D721Med (cell line): Measurements from ENCODE around the gene TTC28.
"Not testable (repeated sequence)": the region's sequence is repeated elsewhere in the genome, so short reads cannot be mapped to it uniquely, and the experiment has no call there.

Experiments
- DNase-seq: peaks from one replicate; pipeline ENCODE4 v3.0.0; 2011; ENCODE audit warnings: low spot score; ENCODE audit not compliant: insufficient read length
- FAIRE-seq: peaks from 2 replicates; lab custom pipeline; 2011; peaks lifted over from hg19 to GRCh38; lab: Jason Lieb, UNC
- CTCF ChIP-seq: IDR thresholded peaks from 2 replicates; pipeline ENCODE4 v1.5.1; 2012; ENCODE audit warnings: mild to moderate bottlenecking, control low read depth; ENCODE audit not compliant: insufficient read depth; ENCODE audit errors: missing control alignments

The TTC28 gene

GRCh38 chr22:28465841-28466240 is 213.8 kb downstream of the TTC28 start:
- TF ChIP-seq CTCF = no peak
- FAIRE-seq (no peak), DNase-seq (no peak)

- FAIRE-seq = no peak
- DNase-seq = no peak
- TF ChIP-seq CTCF = no peak
These were observed 215.5 kb downstream of the TTC28 start for GRCh38 chr22:28464127-28464526.

GRCh38 chr22:28463408-28463807 is 216.2 kb downstream of the TTC28 start:
- not testable (repeated sequence) for FAIRE-seq, DNase-seq

GRCh38 chr22:28462901-28463300 is 216.7 kb downstream of the TTC28 start:
- TF ChIP-seq CTCF = no peak
- FAIRE-seq (no peak), DNase-seq (no peak)

GRCh38 chr22:28462041-28462440 is 217.6 kb downstream of the TTC28 start:
- TF ChIP-seq CTCF = no peak
- no peak for FAIRE-seq
- DNase-seq = no peak

- no peak for FAIRE-seq
- no peak for DNase-seq
- no peak for TF ChIP-seq CTCF
These were observed 225.1 kb downstream of the TTC28 start for GRCh38 chr22:28454431-28455064.

- DNase-seq (no peak), FAIRE-seq (no peak)
- TF ChIP-seq CTCF = no peak
These were observed 229.5 kb downstream of the TTC28 start for GRCh38 chr22:28450109-28450508.

- no peak for FAIRE-seq
- TF ChIP-seq CTCF = no peak
- no peak for DNase-seq
These were observed 230.6 kb downstream of the TTC28 start for GRCh38 chr22:28449041-28449440.
